Measurements from ENCODE around the gene C1QTNF5. TPM values are rescaled to one million over a fixed set of nuclear protein-coding genes. Genes with fewer than 3 reads are reported as not detected.

C1QTNF5 gene
- total and polyA plus RNA-seq, 2 experiments from 2014 or later: 13.7 to 18.0 TPM

GRCh38 chr11:119293461-119293860 is 47.2 kb downstream of the C1QTNF5 start:
- DNase-seq (ENCODE audit: low spot score): no peak
- no peak overlapping the region for H3K27ac ChIP-seq
- no peaks in the 10 kb centered on the region for H3K4me1 ChIP-seq (ENCODE audit: insufficient read depth)
- H2AFZ ChIP-seq: no peak overlapping the region
- no peak overlapping the region for H3K4me2 ChIP-seq
- H3K4me3 ChIP-seq: no peak overlapping the region
- H4K20me1 ChIP-seq (ENCODE audit: insufficient read depth, poor library complexity, severe bottlenecking): no peaks in the 10 kb centered on the region
- H3K9me2 ChIP-seq (replicated peaks; ENCODE audit: insufficient read depth): no peaks in the 10 kb centered on the region
- TF ChIP-seq EZH2 (IDR thresholded peaks at IDR 0.05; ENCODE audit: borderline replicate concordance) (no peak), EZH2phosphoT487 (IDR thresholded peaks at IDR 0.05; ENCODE audit: low read depth, severe bottlenecking, unreplicated experiment) (no peak), CTCF (IDR thresholded peaks at IDR 0.05; ENCODE audit: poor library complexity) (no peak)
- peaks cover 4% of the 10 kb centered on the region for H3K36me3 ChIP-seq (replicated peaks; ENCODE audit: insufficient read depth, low read depth)
- peaks cover 9% of the 10 kb centered on the region for H3K9me3 ChIP-seq (ENCODE audit: low read depth)
- H3K79me2 ChIP-seq: no peaks in the 10 kb centered on the region
- WGBS (ENCODE audit: low lambda C conversion rate, missing lambda C conversion rate): 100% methylated on average over 3 of the region's 3 CpGs
- H3K27me3 ChIP-seq: no peaks in the 10 kb centered on the region

- WGBS (ENCODE audit: low lambda C conversion rate, missing lambda C conversion rate): 98% methylated on average over 10 of the region's 10 CpGs
Measured at GRCh38 chr11:119290894-119291497, 49.7 kb downstream of the C1QTNF5 start.

More at GRCh38 chr11:119290894-119291497, 49.7 kb downstream of the C1QTNF5 start:
- Histone ChIP-seq H3K9me2 (replicated peaks; ENCODE audit: insufficient read depth) (no peaks in the 10 kb centered on the region), H3K27me3 (no peaks in the 10 kb centered on the region), H3K9me3 (ENCODE audit: low read depth) (peaks cover 9% of the 10 kb centered on the region), H2AFZ (no peak overlapping the region), H3K79me2 (no peaks in the 10 kb centered on the region), H3K4me2 (no peak overlapping the region), H4K20me1 (ENCODE audit: insufficient read depth, poor library complexity, severe bottlenecking) (no peaks in the 10 kb centered on the region), H3K4me3 (no peak overlapping the region), H3K4me1 (ENCODE audit: insufficient read depth) (no peaks in the 10 kb centered on the region), H3K27ac (no peak overlapping the region), H3K36me3 (replicated peaks; ENCODE audit: insufficient read depth, low read depth) (peaks cover 4% of the 10 kb centered on the region)
- DNase-seq (ENCODE audit: low spot score): no peak
- TF ChIP-seq EZH2 (IDR thresholded peaks at IDR 0.05; ENCODE audit: borderline replicate concordance) (no peak), CTCF (IDR thresholded peaks at IDR 0.05; ENCODE audit: poor library complexity) (no peak)

Small RNAs within 50 kb of the gene (microRNA-seq; reads per million reads assigned to microRNA genes)
- gene MIR6756: not detected

Small RNAs within 50 kb of the gene (small RNA-seq; reads per million reads assigned to genes)
- gene RF01225 (not detected), gene RNU6-262P (not detected)

Other genes starting within 250 kb of the C1QTNF5 start
- gene DPAGT1, start 239.0 kb downstream of the C1QTNF5 start, total RNA-seq: 27.5 and 28.1 TPM in 2 replicates
- gene DPAGT1, start 239.0 kb downstream of the C1QTNF5 start, polyA plus RNA-seq: 76.2 and 82.7 TPM in 2 replicates
- gene C2CD2L, start 233.5 kb downstream of the C1QTNF5 start, total RNA-seq: 5.2 and 9.7 TPM in 2 replicates
- 7.4 and 10.2 TPM in 2 replicates for gene C2CD2L, start 233.5 kb downstream of the C1QTNF5 start, polyA plus RNA-seq
- 10.9 and 25.3 TPM in 2 replicates for gene HINFP, start 219.3 kb downstream of the C1QTNF5 start, total RNA-seq
- gene HINFP, start 219.3 kb downstream of the C1QTNF5 start, polyA plus RNA-seq: 16.4 and 19.8 TPM in 2 replicates
- not detected in 2 replicates for gene ABCG4, start 191.8 kb downstream of the C1QTNF5 start, total RNA-seq
- gene ABCG4, start 191.8 kb downstream of the C1QTNF5 start, polyA plus RNA-seq: 0.45 and 0.99 TPM in 2 replicates
- 12.5 and 13.3 TPM in 2 replicates for gene NLRX1, start 172.2 kb downstream of the C1QTNF5 start, total RNA-seq
- gene NLRX1, start 172.2 kb downstream of the C1QTNF5 start, polyA plus RNA-seq: 9.4 and 10.0 TPM in 2 replicates
- gene NHERF4, start 155.4 kb downstream of the C1QTNF5 start, total RNA-seq: 12.7 and 27.0 TPM in 2 replicates
- gene NHERF4, start 155.4 kb downstream of the C1QTNF5 start, polyA plus RNA-seq: 26.5 and 32.8 TPM in 2 replicates
- 12.1 and 15.6 TPM in 2 replicates for gene CBL, start 134.5 kb downstream of the C1QTNF5 start, total RNA-seq
- 4.6 and 6.6 TPM in 2 replicates for gene CBL, start 134.5 kb downstream of the C1QTNF5 start, polyA plus RNA-seq
- 8.7 and 35.4 TPM in 2 replicates for gene MCAM, start 23.8 kb downstream of the C1QTNF5 start, total RNA-seq
- gene MCAM, start 23.8 kb downstream of the C1QTNF5 start, polyA plus RNA-seq: 5.1 and 6.1 TPM in 2 replicates
- gene RNF26, start 6.4 kb downstream of the C1QTNF5 start, total RNA-seq: 15.5 and 15.8 TPM in 2 replicates
- 35.5 and 46.9 TPM in 2 replicates for gene RNF26, start 6.4 kb downstream of the C1QTNF5 start, polyA plus RNA-seq
- gene MFRP, start 5.8 kb upstream of the C1QTNF5 start, total RNA-seq: 0.08 TPM in 1 of 2 replicates, not detected in the other
- gene MFRP, start 5.8 kb upstream of the C1QTNF5 start, polyA plus RNA-seq: not detected in 2 replicates
- 7.3 and 8.1 TPM in 2 replicates for gene USP2, start 40.8 kb upstream of the C1QTNF5 start, total RNA-seq
- 23.5 and 35.7 TPM in 2 replicates for gene USP2, start 40.8 kb upstream of the C1QTNF5 start, polyA plus RNA-seq
- 43.3 and 52.1 TPM in 2 replicates for gene THY1, start 82.3 kb upstream of the C1QTNF5 start, total RNA-seq
- gene THY1, start 82.3 kb upstream of the C1QTNF5 start, polyA plus RNA-seq: 117 and 156 TPM in 2 replicates

Measured in hepatocyte (in vitro differentiated cells).